ENCODE data around the gene ACTL10. TPM values are rescaled to one million over a fixed set of nuclear protein-coding genes. Genes with fewer than 3 reads are reported as not detected.

The ACTL10 gene
- total RNA-seq, 4 donors from 2014 or later = 2.1 to 10.2 (median 3.7) TPM

DNA sequence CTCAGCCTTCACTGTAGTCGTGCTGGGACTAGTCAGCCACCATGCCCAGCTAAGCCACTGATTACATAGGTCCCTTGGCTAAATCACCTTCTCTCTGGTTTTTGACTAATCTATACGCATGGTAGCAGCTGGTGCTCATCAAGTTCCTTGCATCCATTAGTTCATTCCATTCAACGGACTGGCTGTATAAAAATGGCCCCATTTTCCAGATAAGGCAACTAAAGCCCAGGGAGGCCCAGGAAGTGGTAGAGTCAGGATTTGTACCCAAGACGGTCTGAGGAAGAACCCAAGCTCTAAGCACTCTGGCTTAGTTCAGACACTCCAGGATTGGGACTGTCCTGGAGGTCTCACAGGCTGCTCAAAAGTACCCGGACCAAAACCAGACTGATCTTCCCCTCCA, 14.5 kb downstream of the ACTL10 start:
- intact Hi-C loops (cut with DNase I; ENCODE audit: low total_unique reads) = no loop called here
- no peak for TF ChIP-seq POLR2A (IDR thresholded peaks at IDR 0.05)
- TF ChIP-seq, protein P1, sequence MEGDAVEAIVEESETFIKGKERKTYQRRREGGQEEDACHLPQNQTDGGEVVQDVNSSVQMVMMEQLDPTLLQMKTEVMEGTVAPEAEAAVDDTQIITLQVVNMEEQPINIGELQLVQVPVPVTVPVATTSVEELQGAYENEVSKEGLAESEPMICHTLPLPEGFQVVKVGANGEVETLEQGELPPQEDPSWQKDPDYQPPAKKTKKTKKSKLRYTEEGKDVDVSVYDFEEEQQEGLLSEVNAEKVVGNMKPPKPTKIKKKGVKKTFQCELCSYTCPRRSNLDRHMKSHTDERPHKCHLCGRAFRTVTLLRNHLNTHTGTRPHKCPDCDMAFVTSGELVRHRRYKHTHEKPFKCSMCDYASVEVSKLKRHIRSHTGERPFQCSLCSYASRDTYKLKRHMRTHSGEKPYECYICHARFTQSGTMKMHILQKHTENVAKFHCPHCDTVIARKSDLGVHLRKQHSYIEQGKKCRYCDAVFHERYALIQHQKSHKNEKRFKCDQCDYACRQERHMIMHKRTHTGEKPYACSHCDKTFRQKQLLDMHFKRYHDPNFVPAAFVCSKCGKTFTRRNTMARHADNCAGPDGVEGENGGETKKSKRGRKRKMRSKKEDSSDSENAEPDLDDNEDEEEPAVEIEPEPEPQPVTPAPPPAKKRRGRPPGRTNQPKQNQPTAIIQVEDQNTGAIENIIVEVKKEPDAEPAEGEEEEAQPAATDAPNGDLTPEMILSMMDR (IDR thresholded peaks at IDR 0.05) = no peak
- no peak overlapping the region for H3K4me3 ChIP-seq (ENCODE audit: low read depth, poor library complexity, severe bottlenecking)
- DNase-seq (ENCODE audit: low spot score in 2 of 2) = no peak
- WGBS, 2 donors = 92 to 95% methylated on average over 5 of the region's 5 CpGs

DNA sequence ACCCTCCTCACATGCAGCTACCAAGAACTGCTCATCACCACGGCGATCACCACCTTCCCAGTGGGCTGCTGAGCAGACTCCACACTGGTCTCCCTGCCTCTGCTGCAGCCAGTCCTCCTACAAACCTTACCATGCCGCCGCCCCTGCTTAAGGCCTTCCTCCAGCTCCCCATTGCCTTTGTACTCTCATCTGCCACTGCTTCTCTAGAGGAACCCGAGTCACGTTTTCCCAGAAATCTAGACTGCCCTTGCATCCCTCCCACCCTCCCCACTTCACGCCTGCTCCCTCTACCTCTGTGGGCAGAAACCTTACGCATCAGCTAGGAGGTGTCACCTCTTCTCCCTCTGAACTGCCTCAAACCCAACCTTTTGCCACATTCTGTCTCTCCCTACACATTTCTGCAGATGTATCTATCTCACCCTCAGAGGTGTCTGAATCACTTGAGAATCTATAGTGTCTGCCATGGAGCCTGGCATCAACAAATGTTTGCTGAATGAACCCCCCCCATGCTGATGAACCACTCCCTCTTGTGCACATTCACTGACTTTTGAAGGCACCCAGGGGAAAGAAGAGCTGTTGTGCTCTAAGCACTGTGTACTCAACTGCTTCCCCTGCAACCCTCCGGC, 15.1 kb downstream of the ACTL10 start:
- WGBS, 2 donors = 82 to 83% methylated on average over 9 of the region's 9 CpGs
- DNase-seq (ENCODE audit: low spot score in 2 of 2) = no peak
- intact Hi-C loops (cut with DNase I; ENCODE audit: low total_unique reads) = no loop called here
- TF ChIP-seq, protein P1 (IDR thresholded peaks at IDR 0.05) = no peak
- no peak for TF ChIP-seq POLR2A (IDR thresholded peaks at IDR 0.05)
- H3K4me3 ChIP-seq (ENCODE audit: low read depth, poor library complexity, severe bottlenecking) = no peak overlapping the region

DNA sequence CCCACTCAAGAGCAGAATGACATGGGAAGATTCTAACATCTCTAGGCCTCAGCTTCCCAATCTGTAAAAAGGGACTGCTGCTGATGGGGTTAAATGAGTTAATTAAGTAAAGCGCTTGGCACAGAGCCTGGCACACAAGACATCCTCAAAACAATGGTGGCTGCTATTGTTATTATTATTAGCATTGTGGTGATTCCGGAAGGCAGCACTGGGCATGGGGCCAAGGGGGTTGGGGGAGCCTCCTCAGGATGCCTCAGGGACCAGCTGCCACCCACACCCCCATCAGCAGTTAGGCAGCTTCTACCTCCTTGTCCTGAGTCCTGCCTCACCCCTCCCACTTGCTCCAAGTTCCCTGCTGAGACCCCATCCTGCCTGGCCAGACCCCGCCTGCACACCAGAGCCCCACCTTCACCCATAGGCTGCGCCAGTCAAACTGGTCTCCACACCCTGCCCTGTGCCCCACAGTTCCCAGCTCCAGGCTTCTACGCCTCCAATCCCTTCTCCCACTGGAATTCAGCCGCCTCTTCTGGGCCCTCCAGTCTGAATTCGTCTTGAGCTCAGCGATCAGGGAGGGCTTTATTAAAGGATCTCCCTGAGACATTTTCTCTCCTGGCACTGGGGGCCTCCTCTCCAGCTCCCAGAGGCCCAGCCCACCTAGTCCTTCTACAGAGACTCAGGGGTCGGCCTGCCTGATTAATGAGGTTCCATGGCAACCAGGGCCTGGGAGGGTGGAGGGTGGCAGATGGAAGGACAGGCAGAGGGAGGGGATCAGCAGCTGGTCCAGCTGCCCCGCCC, 18.0 kb downstream of the ACTL10 start:
- intact Hi-C loops (cut with DNase I; ENCODE audit: low total_unique reads) = no loop called here
- no peak overlapping the region for H3K4me3 ChIP-seq (ENCODE audit: low read depth, poor library complexity, severe bottlenecking)
- TF ChIP-seq POLR2A (IDR thresholded peaks at IDR 0.05) = no peak
- TF ChIP-seq, protein P1 (IDR thresholded peaks at IDR 0.05) = no peak
- peak in 1 of 2 donors; percentile 86 for DNase-seq (ENCODE audit: low spot score in 2 of 2)
- 28 to 30% methylated on average over 9 to 10 of the region's 10 CpGs for WGBS, 2 donors

DNA sequence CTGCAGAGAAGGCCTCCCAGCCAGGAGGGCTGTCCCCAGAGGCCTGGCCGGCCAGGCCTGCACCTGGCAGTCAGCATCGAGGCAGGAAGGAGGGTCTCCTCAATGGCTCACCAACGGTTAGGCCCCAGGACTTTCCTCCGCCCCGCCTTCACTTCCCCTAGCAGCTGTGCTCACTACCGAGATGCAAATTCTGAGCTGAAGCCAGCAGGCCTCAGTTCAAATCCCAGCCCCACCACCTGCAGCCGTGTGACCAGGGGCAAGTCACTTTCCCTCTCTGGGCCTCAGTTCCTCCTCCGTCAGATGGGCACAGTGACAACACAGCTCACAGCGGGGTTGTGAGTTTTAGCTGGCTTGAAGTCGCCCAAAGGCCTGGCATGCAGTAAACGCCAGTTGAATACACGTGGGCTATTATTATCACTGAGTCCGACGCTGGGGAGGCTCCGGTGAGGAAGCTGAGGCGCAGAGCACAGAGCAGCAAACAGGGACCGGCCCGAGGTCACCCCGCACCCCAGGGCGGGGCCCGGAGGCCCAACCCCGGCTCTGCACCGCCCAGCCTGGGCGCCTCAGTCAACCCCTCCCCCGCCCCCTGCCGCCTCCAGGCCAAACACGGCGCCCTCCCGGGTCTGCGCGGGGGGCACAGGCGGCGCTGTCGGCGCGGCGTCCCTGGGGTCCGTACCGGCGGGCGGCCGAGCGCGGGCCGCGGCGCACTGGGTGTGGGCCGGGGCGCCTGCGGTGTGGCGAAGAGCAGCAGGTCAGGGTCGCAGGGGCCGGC, 18.8 kb downstream of the ACTL10 start:
- TF ChIP-seq, protein P1 (IDR thresholded peaks at IDR 0.05) = no peak
- TF ChIP-seq POLR2A (IDR thresholded peaks at IDR 0.05) = no peak
- H3K4me3 ChIP-seq (ENCODE audit: low read depth, poor library complexity, severe bottlenecking) = no peak overlapping the region
- peak in 1 of 2 donors; percentile 84 for DNase-seq (ENCODE audit: low spot score in 2 of 2)
- intact Hi-C loops (cut with DNase I; ENCODE audit: low total_unique reads) = no loop called here
- 1% methylated on average over 11 to 20 of the region's 53 CpGs for WGBS, 2 donors

DNA sequence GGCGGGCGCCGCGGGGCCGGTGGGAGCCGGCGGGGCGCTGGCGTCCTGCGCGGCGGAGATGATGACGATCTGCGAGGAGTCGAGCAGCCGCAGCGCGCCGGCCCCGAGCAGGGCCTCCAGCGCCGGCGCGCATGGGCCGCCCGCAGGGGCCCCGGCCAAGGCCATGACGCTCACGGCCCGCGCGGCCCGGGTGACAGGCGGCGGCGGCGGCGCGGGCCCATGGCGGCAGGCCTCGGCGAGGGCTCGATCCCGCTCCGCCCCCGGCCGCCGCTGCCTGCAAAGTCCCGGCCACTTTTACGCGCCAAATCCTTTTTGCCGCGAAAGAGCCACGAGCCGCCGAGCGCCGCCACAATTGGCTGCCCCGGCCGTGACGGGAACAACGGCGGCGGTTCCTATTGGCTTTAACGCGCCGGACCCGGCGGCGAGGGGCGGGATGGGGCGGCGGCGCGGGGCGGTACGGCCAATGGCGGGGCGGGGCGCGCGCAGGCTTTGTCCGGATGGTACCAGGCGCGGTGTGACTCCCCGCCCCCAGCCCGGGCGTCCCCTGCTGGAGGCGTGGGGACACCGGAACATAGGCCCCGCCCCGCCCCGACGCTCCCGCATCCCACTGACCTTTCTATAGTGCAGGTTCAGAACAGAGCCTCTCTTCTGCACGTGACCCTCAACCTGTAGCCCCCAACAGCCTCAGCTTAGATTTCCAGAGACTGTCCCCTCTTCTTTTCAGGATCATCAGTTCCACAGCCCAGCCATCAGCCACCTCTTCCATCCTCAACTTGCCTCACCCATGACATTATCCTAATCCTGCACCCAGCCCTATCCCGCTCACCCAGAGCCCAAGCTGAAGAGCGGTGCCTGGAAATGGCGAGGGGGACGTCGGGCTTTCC, 19.6 kb downstream of the ACTL10 start, which contains the start of gene E2F1:
TSS of gene E2F1 (minus strand) at position 286 of the 884 bp plus-strand sequence. CDS start at position 165, 121 bp downstream.
- peak; percentile 93 to 99 for DNase-seq (ENCODE audit: low spot score in 2 of 2)
- intact Hi-C loops (cut with DNase I; ENCODE audit: low total_unique reads) = no loop called here
- 5 to 10% methylated on average over 24 to 25 of the region's 101 CpGs for WGBS, 2 donors
- TF ChIP-seq, protein P1 (IDR thresholded peaks at IDR 0.05) = no peak
- TF ChIP-seq POLR2A (IDR thresholded peaks at IDR 0.05) = no peak
- no peak within 1 kb of the TSS for H3K4me3 ChIP-seq (ENCODE audit: low read depth, poor library complexity, severe bottlenecking)
